ENCODE data around the gene ALB. TPM values are rescaled to one million over a fixed set of nuclear protein-coding genes. Genes with fewer than 3 reads are reported as not detected.

Gene ALB
- total and polyA plus RNA-seq, 2 of the 8 experiments (the other 6 are each of a cell fraction or from before 2014, with no cell fraction given) = 0.12 TPM; not detected in 1

DNA sequence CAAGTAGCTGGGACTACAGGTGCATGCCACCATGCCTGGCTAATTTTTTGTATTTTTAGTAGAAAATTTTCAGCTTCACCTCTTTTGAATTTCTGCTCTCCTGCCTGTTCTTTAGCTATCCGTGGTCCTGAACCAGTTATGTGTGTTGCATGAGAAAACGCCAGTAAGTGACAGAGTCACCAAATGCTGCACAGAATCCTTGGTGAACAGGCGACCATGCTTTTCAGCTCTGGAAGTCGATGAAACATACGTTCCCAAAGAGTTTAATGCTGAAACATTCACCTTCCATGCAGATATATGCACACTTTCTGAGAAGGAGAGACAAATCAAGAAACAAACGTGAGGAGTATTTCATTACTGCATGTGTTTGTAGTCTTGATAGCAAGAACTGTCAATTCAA lies 13.9 kb downstream of the ALB start:
- Histone ChIP-seq H2BK12ac (ENCODE audit: low read depth, low read length) (no peak overlapping the region), H3K9me3 (ENCODE audit: insufficient read depth in 2 of 2, low read depth in 1 of 2, low read length in 1 of 2) (no peaks in the 10 kb centered on the region), H2AK5ac (ENCODE audit: low read depth, low read length) (no peak overlapping the region), H4K91ac (replicated peaks; ENCODE audit: insufficient read length, low read length) (no peak overlapping the region), H3K27ac (ENCODE audit: low read depth, low read length) (no peak overlapping the region), H2BK15ac (ENCODE audit: low read length) (no peak overlapping the region), H3K4me1 (replicated peaks in 1 of 4; ENCODE audit: control insufficient read depth in 3 of 4, insufficient read depth in 4 of 4, low read length in 3 of 4) (peaks cover 0 to 4% (median 0%) of the 10 kb centered on the region in 4 experiments; a peak in 3 of 7 replicates), H3K18ac (ENCODE audit: extremely low read depth, low read length) (no peak overlapping the region), H3K4me2 (ENCODE audit: insufficient read depth in 1 of 2, low read depth in 2 of 2, low read length in 2 of 2) (no peak overlapping the region), H3K23me2 (ENCODE audit: low read depth, low read length) (no peaks in the 10 kb centered on the region), H3K4me3 (ENCODE audit: extremely low read depth in 1 of 4, insufficient read depth in 2 of 4, low read depth in 3 of 4, low read length in 4 of 4) (no peak overlapping the region), H3K23ac (ENCODE audit: insufficient read length) (no peak overlapping the region), H3K4ac (replicated peaks; ENCODE audit: insufficient read length, low read depth, low read length) (no peak overlapping the region), H2BK5ac (ENCODE audit: low read depth, low read length) (no peak overlapping the region), H3K27me3 (replicated peaks in 1 of 4; ENCODE audit: control insufficient read depth in 3 of 4, extremely low read depth in 1 of 4, insufficient read depth in 3 of 4, low read length in 3 of 4) (no peaks in the 10 kb centered on the region), H2BK120ac (replicated peaks; ENCODE audit: low read depth, low read length) (no peak overlapping the region), H3K36me3 (ENCODE audit: control insufficient read depth in 2 of 4, insufficient read depth in 4 of 4, low read length in 3 of 4) (no peaks in the 10 kb centered on the region), H4K5ac (ENCODE audit: insufficient read length, low read depth, low read length) (no peak overlapping the region), H3K79me2 (ENCODE audit: control insufficient read depth in 1 of 2, insufficient read depth in 2 of 2, low read length in 2 of 2) (no peaks in the 10 kb centered on the region), H3K14ac (ENCODE audit: insufficient read length) (no peak overlapping the region), H4K20me1 (replicated peaks in 1 of 2; ENCODE audit: control insufficient read depth in 1 of 2, insufficient read depth in 2 of 2, low read length in 2 of 2) (no peaks in the 10 kb centered on the region), H2AFZ (ENCODE audit: low read length) (no peak overlapping the region), H3K56ac (replicated peaks; ENCODE audit: insufficient read length, low read depth, low read length) (no peak overlapping the region), H4K8ac (ENCODE audit: extremely low read depth, insufficient read depth, low read length) (no peak overlapping the region), H3K79me1 (ENCODE audit: low read depth, low read length) (no peaks in the 10 kb centered on the region), H2BK20ac (ENCODE audit: low read length) (no peak overlapping the region), H3K9ac (replicated peaks in 1 of 4; ENCODE audit: extremely low read depth in 1 of 4, low read depth in 3 of 4, low read length in 3 of 4) (no peak overlapping the region)
- no peak for TF ChIP-seq EP300 (IDR thresholded peaks at IDR 0.05; ENCODE audit: borderline replicate concordance in 1 of 2, low read depth in 2 of 2, low read length in 2 of 2)
- TF ChIP-seq, protein P1, sequence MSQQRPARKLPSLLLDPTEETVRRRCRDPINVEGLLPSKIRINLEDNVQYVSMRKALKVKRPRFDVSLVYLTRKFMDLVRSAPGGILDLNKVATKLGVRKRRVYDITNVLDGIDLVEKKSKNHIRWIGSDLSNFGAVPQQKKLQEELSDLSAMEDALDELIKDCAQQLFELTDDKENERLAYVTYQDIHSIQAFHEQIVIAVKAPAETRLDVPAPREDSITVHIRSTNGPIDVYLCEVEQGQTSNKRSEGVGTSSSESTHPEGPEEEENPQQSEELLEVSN (IDR thresholded peaks at IDR 0.05) = no peak
- no peak for TF ChIP-seq SP2 (IDR thresholded peaks at IDR 0.05; ENCODE audit: low read length)
- TF ChIP-seq CEBPB (IDR thresholded peaks at IDR 0.05; ENCODE audit: low read depth, low read length) = no peak
- TF ChIP-seq ASH2L (IDR thresholded peaks at IDR 0.05; ENCODE audit: low read length) = no peak
- TF ChIP-seq TCF12 (IDR thresholded peaks at IDR 0.05; ENCODE audit: low read depth, low read length) = no peak
- DNase-seq (ENCODE audit: low read depth in 1 of 2, low spot score in 2 of 2) = no peak
- FAIRE-seq = no peak
- ChIA-PET POLR2A (ENCODE audit: partially characterized antibody) (no interaction called here), CTCF (ENCODE audit: partially characterized antibody) (interaction anchor here (0.9 to 2.0 kb wide), 5 partner anchors 10 to 30 kb away, joined by 3 to 9 read pairs (median 5); no protein-coding TSS in a partner anchor)
- 86% methylated on average over 6 of the region's 6 CpGs; no CpG with 5 or more reads in 1 of the 2 experiments for WGBS, 2 experiments (ENCODE audit: extremely low coverage in 1 of 2, insufficient coverage in 1 of 2, insufficient read length in 1 of 2, insufficient replicate concordance in 2 of 2, low coverage in 1 of 2, low lambda C conversion rate in 2 of 2, missing lambda C conversion rate in 1 of 2)

Measured in H1 (cell line).